Posterior cingulate gyrus (tissue), 11 donors: ENCODE results near the gene ADAM12.

Experiments used
- DNase-seq, 10 donors: peaks; one replicate each; pipeline versions ENCODE4 v3.0.0 to v3.0.0-alpha.2; 2020 to 2021; ENCODE audit warnings: mixed read lengths in 3 of 10
- intact Hi-C: fragments of 100-400 bp; cut with DNase I; formaldehyde crosslinking; loops from one replicate; pipeline ENCODE4 v1.15.1; 2023

Gene ADAM12

DNA sequence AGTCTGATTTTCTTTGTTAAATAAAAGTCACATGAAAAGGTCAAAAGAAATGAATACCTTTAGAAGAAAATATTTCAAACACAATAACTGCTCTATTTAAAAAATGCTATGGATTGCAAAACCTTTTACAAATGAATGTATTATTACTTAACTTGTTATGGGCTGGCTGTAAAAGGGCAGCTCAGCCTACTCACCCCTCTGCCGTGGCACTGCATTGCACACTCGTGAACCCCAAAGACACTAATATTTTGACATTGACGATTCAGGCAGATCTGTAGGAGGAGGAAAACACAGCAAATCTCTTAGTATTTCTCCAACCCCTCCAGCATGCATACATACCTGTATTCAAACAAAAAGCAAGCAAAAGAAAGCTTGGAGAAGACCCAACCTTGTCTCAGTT, 342.4 kb downstream of the ADAM12 start:
- no peak for DNase-seq
- intact Hi-C loops = no loop called here

GRCh38 chr10:126043389-126043788, 344.9 kb downstream of the ADAM12 start:
- DNase-seq = no peak
- intact Hi-C loops = no loop called here

- DNase-seq = no peak
- intact Hi-C loops = no loop called here
These were observed 345.4 kb downstream of the ADAM12 start for GRCh38 chr10:126042906-126043305.

GRCh38 chr10:126042354-126042753, 345.9 kb downstream of the ADAM12 start:
- no peak for DNase-seq
- intact Hi-C loops = no loop called here

GRCh38 chr10:126041804-126042231, 346.5 kb downstream of the ADAM12 start:
- intact Hi-C loops = no loop called here
- DNase-seq = peak in 7 of 10 donors; percentile 26 to 86 (median 38)

DNA sequence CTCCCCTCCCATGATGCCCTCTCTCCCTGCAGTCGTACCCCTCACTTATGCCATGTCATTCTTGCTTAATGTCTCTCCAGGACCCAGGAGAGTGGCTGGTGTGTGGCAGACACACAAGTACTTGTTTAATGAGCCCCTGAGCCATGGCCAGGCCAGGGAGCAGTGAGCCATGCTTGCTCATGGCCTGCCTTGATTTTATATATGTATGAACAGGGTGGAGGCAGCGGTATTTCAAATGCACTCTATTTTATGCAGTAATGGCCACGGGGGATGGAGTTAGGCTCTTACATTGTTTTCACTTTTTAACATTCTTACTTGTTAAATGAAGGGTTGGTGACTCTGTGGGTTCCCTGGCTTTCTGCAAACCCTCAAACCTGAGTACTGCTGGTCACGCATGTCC, 347.2 kb downstream of the ADAM12 start:
- no peak for DNase-seq
- intact Hi-C loops = no loop called here

- intact Hi-C loops = no loop called here
- no peak for DNase-seq
These were observed 350.3 kb downstream of the ADAM12 start for GRCh38 chr10:126037946-126038345.

- intact Hi-C loops = no loop called here
These were observed 351.8 kb downstream of the ADAM12 start for GRCh38 chr10:126036515-126036914.

DNA sequence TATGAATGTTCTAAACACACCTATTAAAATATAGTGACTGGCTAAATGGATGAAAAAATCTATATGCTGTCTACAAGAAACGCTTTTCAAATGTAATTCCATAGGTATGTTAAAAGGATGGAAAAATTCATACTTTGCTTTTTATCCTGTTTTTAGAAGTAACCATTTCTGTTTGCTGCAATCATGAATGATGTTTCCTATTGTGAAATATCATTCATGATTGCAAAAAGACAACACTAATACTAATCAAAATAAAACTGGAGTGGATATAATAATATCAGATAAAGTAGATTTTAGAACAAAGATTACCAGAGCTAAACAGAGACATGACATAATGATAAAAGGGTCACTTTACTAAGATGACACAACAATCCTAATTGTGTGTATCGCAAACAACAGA, 353.7 kb downstream of the ADAM12 start:
- DNase-seq = no peak
- intact Hi-C loops = no loop called here

More at GRCh38 chr10:126036515-126036914, 351.8 kb downstream of the ADAM12 start:
- DNase-seq = no peak

DNA sequence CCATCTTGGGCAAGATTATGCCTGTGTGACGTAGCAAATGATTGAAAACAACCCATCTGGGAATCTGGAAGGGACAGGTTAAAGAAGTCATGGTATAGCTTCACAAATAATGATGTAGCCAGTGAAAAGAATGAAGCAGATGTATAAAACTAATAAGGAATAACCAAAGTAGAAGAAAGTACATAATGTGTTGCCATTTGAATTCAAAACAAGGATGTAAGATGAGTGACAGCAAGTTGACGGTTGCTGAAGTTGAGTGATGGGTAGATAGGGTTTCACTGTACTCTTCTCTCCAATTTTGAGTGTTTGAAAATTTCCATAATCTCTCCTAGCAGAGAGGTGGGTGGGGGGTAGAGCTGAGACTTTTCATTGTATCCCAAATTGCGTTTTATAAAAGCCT, 358.3 kb downstream of the ADAM12 start:
- intact Hi-C loops = no loop called here
- no peak for DNase-seq

GRCh38 chr10:126027692-126028091, 360.6 kb downstream of the ADAM12 start:
- DNase-seq = no peak
- intact Hi-C loops = no loop called here

DNA sequence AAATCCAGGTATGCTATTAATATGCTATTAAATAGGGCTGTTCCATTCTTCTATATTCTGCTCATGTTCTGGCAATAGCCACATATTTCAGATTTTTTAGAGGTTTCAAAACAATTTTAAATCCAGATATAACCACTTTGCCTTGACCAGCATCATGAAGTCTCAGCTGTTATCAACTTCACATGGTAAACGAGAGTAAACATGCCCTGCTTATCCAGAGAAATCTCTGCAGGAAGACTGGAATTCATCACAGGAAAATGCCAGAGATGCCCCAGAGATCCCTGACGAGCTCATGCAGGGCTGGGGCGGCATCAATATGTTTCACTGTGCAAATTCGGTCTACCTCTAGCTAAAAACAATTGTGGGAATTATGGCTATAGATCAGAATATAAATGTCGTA, 365.4 kb downstream of the ADAM12 start:
- no peak for DNase-seq
- intact Hi-C loops = no loop called here

- no peak for DNase-seq
- intact Hi-C loops = no loop called here
These were observed 366.3 kb downstream of the ADAM12 start for GRCh38 chr10:126021833-126022500.

DNA sequence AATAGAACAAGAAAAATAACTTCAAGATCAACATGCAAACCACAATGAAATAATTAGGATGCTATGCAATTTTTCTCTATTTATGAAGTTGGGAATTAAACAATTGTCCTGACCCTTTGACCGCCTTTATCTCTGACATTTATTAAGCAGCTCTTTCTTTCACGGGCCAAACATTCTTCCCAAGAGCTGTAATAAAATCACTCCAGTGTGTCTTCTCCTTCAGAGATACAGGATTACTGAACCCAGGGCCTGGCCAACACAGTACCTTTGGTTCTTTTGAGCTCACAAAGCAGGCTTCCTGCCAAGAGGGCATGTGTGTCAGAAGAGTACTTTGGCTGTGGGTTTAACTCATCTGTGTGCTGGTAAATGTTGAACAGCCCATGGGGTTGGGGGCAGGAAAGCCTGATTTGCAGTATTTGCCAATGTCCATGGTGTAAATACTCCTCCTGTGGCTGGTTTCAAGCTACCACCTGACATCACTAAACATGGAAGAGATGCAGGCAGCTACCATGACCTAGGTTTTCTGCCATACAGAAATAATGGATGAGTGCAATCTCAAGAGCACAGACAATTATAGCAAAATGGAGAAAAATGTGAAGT, 370.2 kb downstream of the ADAM12 start:
- DNase-seq = no peak
- intact Hi-C loops = no loop called here

GRCh38 chr10:126016882-126017281, 371.4 kb downstream of the ADAM12 start:
- intact Hi-C loops = no loop called here
- no peak for DNase-seq

DNA sequence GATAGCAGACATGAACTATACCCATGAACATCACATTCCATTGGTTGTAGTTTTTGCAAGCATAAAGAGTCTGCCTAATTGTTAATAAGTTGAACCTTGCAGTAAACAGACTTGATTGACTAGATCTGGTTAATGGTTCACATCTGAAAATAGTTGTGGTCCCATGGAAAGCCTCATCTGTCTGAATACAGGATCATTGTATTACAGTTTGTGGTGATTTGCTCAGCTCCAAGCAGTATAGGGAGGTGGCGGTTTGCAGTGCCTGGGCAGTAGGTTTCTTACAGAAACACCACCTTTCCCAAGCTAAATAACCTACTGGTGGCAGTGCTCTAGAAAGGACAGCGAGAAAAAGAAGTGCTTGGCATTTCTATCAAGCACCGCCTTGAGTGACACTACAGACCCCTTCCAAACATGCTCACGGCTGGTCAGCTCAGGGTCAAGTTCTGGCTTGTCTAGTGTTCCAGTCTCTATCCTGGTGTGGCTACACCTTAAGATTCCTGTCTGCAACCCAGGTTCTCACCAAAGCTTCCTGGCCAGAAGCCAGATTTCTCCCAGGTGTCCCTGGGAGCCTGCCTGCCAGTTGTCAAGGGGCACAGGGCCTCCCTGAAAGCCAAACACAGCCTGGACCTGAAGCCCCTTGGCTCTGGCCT, 372.0 kb downstream of the ADAM12 start:
- DNase-seq = no peak

GRCh38 chr10:126015413-126015812, 372.9 kb downstream of the ADAM12 start:
- DNase-seq = no peak
- intact Hi-C loops = no loop called here

More for the DNA sequence above, 372.0 kb downstream of the ADAM12 start:
- intact Hi-C loops = no loop called here

DNA sequence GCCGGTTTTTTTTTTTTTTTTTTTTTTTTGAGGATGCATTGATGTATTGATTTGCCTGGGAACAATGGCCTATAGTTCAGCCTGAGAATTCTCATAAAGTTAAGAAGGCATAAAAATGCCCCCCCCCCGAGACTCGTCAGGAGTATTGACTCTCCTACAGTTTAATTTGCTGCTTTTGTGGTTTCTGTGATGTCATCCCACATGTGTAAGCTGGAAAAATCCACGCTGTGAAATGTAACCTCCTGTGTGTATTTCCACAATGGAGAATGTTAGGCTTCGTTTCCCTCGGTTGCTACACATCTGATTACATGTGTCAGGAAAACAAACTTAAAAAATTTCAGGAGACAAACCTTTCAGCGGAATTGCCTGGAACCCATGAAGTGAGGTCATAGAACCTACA, 374.0 kb downstream of the ADAM12 start:
- intact Hi-C loops = no loop called here
- no peak for DNase-seq

DNA sequence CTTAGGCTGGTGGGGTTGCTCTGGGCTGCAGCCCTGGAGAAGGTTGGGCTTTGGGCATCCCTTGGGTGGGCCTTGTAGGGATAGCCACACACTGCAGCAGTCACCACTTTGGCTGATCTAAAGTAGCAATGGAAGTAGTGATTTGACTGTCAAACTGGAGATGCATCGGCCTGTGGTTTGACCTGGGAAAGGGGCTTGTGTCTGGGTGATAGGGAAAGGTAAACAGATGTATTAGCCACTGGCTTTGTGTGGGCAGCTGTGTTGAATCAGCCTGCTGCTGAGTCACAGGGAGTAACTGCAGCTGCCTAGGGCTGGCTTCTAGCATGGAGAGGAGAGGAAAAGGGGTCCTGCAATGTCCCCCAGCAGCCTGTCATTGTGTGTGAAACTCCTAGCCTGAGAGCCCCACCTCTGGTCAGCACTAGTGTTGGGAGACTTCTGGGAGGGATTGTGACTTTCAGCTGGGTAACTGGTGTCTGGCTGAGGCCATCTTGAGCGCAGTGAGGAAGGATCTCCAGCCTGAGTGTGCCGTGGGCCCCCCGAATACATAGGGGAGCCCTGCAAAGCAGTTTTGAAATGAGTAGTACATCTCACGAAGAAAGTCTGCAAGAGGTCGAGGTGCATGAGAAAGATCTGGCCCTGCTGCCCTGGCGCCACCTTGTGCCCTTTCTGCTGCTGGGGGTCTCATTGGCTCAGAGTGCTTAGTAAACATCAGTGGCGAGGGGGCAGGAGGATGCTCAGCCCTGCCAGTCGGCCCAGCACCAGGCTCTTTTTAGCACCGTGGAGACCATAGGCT, 374.6 kb downstream of the ADAM12 start:
- intact Hi-C loops = no loop called here
- DNase-seq = no peak

DNA sequence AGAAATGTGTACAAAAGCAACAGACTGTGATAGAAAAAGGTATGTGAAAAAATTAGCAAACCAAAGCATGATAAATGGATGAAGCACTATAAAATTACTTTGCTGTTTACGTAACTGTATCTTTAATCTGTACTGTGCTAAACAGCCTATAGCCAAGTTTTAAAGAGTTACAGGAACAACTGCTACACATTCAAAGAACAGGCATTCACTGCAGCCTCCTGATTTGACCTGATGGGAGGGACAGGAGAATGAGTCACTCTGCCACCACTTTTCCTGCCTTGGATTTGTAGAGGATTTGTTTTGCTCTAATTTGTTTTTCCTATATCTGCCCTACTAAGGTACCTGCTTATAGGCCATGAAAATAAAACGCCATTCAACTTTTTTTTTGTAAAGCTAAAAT, 375.8 kb downstream of the ADAM12 start:
- DNase-seq = no peak
- intact Hi-C loops = no loop called here

- intact Hi-C loops = no loop called here
- no peak for DNase-seq
These were observed 376.3 kb downstream of the ADAM12 start for GRCh38 chr10:126011995-126012394.
